HL-60 (cell line): ENCODE measurements around the gene IRGC.

Source experiments
- DNase-seq, 2 experiments: peaks; one replicate each; pipeline ENCODE4 v3.0.0-alpha.2; 2010 to 2020; ENCODE audit warnings: low read depth in 1 of 2, low spot score in 1 of 2
- H3K27ac ChIP-seq: fragments of 250-450 bp; sonication (Bioruptor Pico); replicated peaks from 2 replicates; pipeline ENCODE4 v1.5.1; 2020; ENCODE audit warnings: mild to moderate bottlenecking, moderate library complexity
- H3K27me3 ChIP-seq: fragments of 250-450 bp; sonication (Bioruptor Pico); 2 replicates; pipeline ENCODE4 v1.5.1; 2021; ENCODE audit warnings: mild to moderate bottlenecking, moderate library complexity; ENCODE audit not compliant: insufficient read depth, poor library complexity, severe bottlenecking
- H3K4me3 ChIP-seq: replicated peaks from 2 replicates; pipeline ENCODE4 v1.5.1; 2011; ENCODE audit warnings: mild to moderate bottlenecking, control low read depth, low read length; ENCODE audit not compliant: insufficient read depth
- GABPA ChIP-seq: IDR thresholded peaks from 2 replicates; pipeline ENCODE4 v1.6.1; 2012; ENCODE audit warnings: low read depth
- POLR2AphosphoS5 ChIP-seq: IDR thresholded peaks from 2 replicates; pipeline ENCODE4 v1.6.1; 2012; ENCODE audit warnings: low read depth
- REST ChIP-seq: IDR thresholded peaks from 2 replicates; pipeline ENCODE4 v1.6.1; 2012; ENCODE audit warnings: low read depth; ENCODE audit not compliant: insufficient replicate concordance
- SPI1 ChIP-seq: IDR thresholded peaks from 2 replicates; pipeline ENCODE4 v1.6.1; 2012; ENCODE audit warnings: low read depth, mild to moderate bottlenecking, borderline replicate concordance
- long read RNA-seq: library from polyadenylated mRNA; unstranded; transcript quantifications from one replicate; pipeline ENCODE4 v2.0.0, GENCODE V29; 2020
- TF ChIP-seq, protein P1 (sequence below): IDR thresholded peaks from one replicate; pipeline ENCODE4 v1.5.1; 2011; ENCODE audit warnings: low read length, control low read depth, inconsistent platforms; ENCODE audit not compliant: insufficient read depth

IRGC gene
- long read RNA-seq = 0 reads

DNA sequence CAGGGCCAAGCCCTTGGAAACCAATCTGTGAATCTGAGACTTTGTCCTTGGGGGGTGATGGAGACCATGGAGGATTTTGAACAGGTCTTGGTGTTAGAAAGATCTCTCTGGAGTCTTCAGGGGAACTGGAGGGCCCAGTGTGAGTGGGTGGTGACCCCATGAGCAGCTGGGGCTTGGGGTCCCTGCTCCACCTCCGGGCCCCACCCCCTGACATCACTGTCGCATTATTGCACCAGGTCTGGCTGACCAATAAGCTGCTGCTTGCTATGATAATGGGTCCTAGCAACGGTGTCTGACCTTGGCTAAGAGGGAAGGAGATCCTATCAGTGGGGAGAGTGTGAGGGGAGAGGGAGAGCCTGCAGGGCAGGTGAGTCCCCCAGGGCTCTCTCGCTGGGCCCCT is at the start of gene IRGC:
IRGC (plus strand) TSS at position 301 of the 400 bp plus-strand sequence. CDS start 2,483 bp downstream, outside the sequence.
- TF ChIP-seq SPI1 = no peak
- no peak for TF ChIP-seq GABPA
- TF ChIP-seq POLR2AphosphoS5 = no peak
- TF ChIP-seq REST = no peak
- TF ChIP-seq, protein P1, sequence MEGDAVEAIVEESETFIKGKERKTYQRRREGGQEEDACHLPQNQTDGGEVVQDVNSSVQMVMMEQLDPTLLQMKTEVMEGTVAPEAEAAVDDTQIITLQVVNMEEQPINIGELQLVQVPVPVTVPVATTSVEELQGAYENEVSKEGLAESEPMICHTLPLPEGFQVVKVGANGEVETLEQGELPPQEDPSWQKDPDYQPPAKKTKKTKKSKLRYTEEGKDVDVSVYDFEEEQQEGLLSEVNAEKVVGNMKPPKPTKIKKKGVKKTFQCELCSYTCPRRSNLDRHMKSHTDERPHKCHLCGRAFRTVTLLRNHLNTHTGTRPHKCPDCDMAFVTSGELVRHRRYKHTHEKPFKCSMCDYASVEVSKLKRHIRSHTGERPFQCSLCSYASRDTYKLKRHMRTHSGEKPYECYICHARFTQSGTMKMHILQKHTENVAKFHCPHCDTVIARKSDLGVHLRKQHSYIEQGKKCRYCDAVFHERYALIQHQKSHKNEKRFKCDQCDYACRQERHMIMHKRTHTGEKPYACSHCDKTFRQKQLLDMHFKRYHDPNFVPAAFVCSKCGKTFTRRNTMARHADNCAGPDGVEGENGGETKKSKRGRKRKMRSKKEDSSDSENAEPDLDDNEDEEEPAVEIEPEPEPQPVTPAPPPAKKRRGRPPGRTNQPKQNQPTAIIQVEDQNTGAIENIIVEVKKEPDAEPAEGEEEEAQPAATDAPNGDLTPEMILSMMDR = no peak
- Histone ChIP-seq H3K4me3 (no peak within 1 kb of the TSS), H3K27ac (no peak within 1 kb of the TSS), H3K27me3 (no peaks in the 10 kb centered on the region)
- no peak for DNase-seq

GRCh38 chr19:43667126-43667875 is 48.6 kb upstream of the IRGC start:
- no peak overlapping the region for H3K27ac ChIP-seq
- H3K4me3 ChIP-seq = peak overlapping the region; percentile 43
- TF ChIP-seq POLR2AphosphoS5 (0 out of 2 replicates have a peak, but pooled peaks have one; percentile 23), SPI1 (no peak)
- H3K27me3 ChIP-seq = no peaks in the 10 kb centered on the region
- no peak for DNase-seq

DNA sequence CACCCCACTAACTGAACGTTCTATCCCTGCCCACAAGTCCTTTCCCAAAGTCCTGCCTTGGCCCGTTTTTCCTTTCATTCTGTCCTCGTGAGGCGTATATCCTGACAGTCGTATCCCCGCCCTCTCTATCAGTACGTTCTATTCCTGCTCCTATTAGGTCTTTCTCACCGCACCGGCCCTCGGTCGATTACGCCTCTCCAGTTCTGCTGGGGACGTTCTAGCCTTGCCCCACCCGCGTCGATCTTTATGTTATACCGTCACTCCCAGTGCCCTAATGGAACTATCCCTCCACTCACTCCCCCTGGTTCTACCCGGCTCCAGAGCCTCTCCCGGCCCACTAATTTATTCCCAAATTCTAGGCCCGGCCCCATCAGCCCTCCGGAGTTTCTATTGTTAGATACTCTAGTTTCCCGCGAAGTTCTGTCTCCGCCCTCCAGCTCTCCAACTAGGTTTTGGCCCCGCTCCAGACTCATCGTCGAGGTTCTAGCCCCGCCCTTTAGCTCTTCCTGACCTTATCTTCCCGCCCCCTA is 47.9 kb upstream of the IRGC start:
- no peak overlapping the region for H3K27ac ChIP-seq
- TF ChIP-seq REST = no peak
- TF ChIP-seq, protein P1 = no peak
- no peak for TF ChIP-seq SPI1
- TF ChIP-seq POLR2AphosphoS5 = no peak
- TF ChIP-seq GABPA = no peak
- no peaks in the 10 kb centered on the region for H3K27me3 ChIP-seq
- DNase-seq = no peak
- H3K4me3 ChIP-seq = peak overlapping the region; percentile 43

- Histone ChIP-seq H3K27ac (peak overlapping the region; percentile 82), H3K4me3 (peak overlapping the region; percentile 86), H3K27me3 (no peaks in the 10 kb centered on the region)
- no peak for TF ChIP-seq SPI1
- TF ChIP-seq, protein P1 = no peak
- DNase-seq = peak; percentile 99
Observed at GRCh38 chr19:43668406-43669109, 47.3 kb upstream of the IRGC start.
